Hindlimb muscle (tissue), 1 donor: ENCODE measurements around the gene CHID1. TPM values are rescaled to one million over a fixed set of nuclear protein-coding genes. Genes with fewer than 3 reads are reported as not detected.

Experiments
- DNase-seq: peaks from one replicate; pipeline ENCODE4 v3.0.0-alpha.2; 2013
- polyA plus RNA-seq: library from polyadenylated mRNA; unstranded; fragments of 120-200 nt; gene quantifications from one replicate; pipeline ENCODE4 v1.2.1, GENCODE V29; 2013; ENCODE audit not compliant: insufficient read length

CHID1 gene
- polyA plus RNA-seq, 1 donor = 61.0 TPM

DNA sequence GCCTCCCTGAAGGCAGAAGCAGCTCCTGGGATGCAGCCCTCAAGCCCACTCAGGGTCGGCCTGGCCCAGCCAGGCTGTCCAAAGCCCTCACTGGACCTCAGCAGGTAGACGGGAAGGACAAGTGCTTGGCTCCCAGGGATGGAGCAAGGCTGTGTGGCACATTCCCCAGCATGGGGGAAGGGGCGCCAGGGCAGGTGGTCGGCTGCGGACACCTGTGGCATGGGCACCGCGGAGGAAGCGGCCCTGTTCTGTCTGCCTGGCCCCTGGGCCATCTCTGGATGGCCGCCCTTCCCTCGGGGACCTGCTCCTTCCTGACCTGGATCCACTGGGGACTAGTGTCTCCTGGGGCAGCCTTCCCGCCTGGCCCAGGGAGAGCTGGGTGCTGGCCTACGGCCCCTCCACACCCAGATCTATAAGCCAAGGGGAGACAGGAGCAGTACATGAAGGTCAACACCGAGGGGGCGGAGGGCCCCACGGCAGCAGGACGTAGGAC, 26.0 kb downstream of the CHID1 start:
- DNase-seq = no peak

DNA sequence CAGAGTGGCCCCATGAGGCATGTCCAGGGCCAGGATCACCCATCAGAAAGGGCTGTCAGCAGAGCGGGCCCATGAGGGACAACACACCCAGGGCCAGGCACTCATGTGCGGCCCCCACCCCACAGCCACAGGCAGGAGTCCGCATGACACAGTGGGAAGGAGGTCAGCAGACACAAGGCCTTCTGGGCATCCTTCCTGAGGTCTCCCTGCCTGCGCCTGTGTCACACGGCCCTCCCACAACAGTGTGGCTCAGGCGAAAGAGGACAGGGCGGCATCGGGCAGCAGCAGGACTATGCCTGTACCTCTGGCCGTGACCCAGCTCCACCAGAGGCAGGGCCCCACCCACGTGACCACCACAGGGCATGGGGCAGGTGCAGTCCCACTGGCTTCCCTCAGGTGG, 27.1 kb downstream of the CHID1 start:
- no peak for DNase-seq

GRCh38 chr11:882596-882995, 28.0 kb downstream of the CHID1 start:
- no peak for DNase-seq

DNA sequence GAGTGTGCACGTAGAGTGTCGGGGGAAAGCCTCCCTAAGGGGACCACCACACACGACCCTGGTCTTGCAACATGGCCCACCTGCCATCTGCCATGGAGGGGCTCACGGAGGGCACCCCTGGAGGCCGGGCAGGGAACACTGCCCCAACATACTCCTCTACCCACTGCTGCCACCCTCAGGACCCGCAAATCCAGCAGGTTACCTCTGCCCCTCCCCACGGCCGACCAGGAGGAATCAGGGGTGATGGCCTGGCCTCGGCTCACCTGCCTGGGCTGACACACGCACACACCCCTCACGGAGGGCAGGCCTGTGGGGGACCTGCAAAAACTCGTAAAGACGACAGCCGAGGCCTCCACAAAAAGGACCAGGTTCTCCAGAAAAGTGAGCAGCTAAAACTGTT, 30.2 kb downstream of the CHID1 start:
- DNase-seq = no peak

- no peak for DNase-seq
Observed at GRCh38 chr11:877565-877964, 33.0 kb downstream of the CHID1 start.

- DNase-seq = no peak
Observed at GRCh38 chr11:876545-876944, 34.1 kb downstream of the CHID1 start.

- no peak for DNase-seq
Observed at GRCh38 chr11:875769-876301, 34.8 kb downstream of the CHID1 start.

GRCh38 chr11:875203-875602, 35.4 kb downstream of the CHID1 start:
- DNase-seq = no peak

- no peak for DNase-seq
Observed at GRCh38 chr11:873706-874105, 36.9 kb downstream of the CHID1 start.

- no peak for DNase-seq
Observed at GRCh38 chr11:872799-873198, 37.8 kb downstream of the CHID1 start.

DNA sequence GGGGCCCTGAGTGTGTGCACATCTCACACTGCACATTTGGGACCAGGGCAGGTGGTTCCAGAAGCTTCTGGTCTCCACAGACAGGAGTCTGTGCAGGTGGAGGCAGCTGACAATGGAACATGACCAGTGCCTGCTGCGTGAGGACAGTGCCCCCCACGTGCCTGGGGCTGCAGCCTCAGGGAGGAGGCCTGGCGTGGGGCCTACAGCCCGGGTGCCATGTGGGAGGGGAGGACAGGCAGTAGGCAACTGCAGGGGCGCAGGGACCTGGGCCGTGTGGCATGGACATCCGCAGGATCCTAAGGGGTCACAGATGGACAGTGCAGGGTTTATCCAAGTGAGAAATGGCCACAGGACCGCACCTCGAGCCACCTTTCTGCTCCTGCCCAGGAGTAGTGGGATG, 39.1 kb downstream of the CHID1 start:
- no peak for DNase-seq

DNA sequence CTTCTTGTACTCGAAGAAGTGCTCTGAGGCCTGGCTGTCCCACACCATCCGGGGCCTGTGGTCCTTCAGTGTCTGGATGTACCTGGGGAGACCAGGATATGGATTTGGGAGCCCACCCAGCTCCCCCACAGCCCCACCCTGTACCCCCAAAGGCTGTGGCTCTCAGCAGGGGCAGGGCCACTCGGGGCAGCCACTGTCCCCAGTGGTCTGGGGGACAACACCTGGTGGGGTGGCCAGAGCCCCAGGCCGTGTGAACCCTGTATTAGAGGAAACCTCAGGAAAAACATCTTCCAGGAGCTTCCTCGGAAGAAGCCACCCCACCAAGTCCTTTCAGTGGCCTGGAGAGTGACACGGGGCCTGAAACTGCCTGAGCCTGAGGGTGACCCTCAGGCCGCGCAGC, 40.2 kb downstream of the CHID1 start:
- DNase-seq = no peak

- DNase-seq = no peak
Observed at GRCh38 chr11:870127-870413, 40.5 kb downstream of the CHID1 start.

DNA sequence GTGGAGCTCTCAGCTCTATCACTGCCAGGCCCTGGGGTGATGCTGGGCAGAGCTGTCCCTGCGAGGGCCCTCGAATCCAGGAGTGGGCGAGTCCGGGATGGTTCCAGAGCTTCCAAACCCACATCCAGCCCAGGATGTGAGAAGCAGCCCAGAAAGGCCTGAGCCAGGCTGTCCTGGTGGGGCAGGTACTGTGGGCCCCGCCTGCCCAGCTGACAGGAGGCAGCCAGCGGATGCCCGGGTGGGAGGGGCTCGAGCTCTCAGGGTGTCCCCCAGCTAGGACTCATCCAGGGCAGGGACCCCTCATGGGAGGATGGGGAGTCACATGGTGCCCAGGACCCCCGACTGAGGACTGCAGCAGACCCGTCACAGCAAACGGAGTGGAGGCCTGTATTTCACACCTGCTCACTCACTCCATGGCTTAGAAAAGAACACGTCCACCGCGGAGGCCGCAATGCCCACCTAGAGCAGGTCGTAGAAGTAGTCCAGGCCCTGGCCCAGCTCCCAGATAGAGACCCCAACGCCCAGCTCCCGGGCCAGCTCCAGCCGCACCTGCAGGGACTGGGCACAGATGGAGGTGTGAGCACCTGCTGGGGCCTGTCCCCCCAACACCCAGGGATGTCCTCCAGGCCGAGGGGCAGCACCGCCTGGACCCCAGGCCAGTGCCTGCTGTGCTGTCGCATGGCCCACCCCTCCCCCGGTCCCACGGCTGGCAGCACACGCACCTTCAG, 41.0 kb downstream of the CHID1 start:
- no peak for DNase-seq

DNA sequence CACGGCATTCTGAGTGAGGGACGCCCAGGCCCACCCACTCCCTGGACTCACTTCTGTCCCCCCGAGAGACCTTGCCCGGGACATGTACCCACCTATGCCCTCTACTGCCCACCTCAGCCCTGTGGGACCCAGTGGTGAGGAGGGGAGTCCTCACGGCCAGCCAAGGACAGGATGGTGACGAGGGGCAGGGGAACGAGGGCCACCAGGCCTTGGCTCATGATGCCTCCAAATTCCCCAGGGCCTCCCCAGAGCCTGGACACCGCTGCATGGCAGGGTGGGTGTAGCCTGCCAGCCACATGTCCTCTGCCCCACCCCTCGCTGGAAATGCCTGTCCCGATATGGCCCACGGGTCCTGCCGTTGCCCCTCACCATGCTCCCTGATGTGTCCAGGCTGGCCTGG, 41.8 kb downstream of the CHID1 start:
- no peak for DNase-seq

- no peak for DNase-seq
Observed at GRCh38 chr11:868394-868793, 42.2 kb downstream of the CHID1 start.

DNA sequence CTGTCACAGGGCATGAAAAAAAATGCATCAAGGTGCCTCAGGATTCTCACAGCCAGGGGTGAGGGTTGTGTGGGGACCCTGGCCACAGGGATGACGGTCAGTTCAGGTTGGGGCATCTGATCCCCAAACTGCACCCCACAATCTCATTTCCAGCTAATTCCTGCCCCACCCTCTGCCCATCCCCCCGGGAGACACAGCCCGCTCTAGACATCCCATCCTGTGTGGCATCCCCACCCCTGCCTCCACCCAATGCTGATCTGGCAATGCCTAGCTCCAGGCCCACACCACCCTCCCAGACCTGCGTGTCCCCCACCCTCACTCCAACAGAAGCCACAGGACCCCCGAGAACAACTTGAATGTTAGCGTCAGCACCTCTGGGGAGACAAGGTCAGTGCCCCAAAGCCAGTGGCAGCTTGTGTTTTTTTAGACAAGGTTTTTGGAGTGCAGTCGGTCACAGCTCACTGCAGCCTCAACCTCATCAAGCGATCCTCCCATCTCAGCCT, 42.7 kb downstream of the CHID1 start:
- no peak for DNase-seq

DNA sequence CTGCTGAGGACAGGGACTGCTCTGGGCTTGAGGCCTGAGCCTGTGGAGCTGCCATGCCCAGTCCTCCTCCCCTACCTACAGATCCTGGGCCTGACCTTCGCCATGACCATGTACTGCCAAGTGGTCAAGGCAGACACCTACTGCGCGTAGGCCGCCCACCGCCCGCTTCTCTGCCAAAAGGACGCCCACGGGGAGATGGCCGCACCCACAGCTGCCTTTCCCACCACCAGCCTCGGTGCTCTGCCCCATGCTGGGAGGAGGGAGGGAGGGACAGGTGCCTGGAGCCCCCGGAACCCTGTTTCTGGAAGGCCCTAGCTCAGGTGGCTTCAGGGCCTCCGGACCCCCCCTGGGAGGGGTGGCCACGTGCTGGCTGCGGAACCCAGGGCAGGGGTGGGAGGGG, 44.1 kb downstream of the CHID1 start:
- no peak for DNase-seq

- DNase-seq = no peak
Observed at GRCh38 chr11:865462-866430, 44.9 kb downstream of the CHID1 start.

DNA sequence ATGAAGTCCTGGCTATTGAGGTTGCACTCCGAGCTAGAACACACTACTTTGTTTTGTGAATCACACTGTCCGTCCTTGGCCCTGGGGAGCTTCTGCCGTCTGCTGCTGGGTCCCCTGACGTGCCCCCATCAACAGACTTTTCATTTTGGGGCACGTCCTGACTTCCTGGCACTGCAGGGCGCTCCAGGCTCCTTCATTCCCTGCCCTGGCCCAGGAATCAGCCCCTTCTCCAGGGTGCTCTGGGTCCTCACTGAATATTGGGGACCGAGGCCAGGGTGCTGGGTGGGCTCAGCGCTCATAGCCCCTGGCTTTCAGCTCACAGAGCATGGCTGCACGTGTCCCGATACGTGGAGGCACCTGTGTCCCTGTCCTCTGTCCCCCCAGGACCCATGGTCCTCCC, 45.7 kb downstream of the CHID1 start:
- no peak for DNase-seq

GRCh38 chr11:863910-864827, 46.4 kb downstream of the CHID1 start:
- DNase-seq = no peak
